Measurements from ENCODE around the gene SCN1B.

The SCN1B gene

GRCh38 chr19:34999498-35000337 lies 30.6 kb upstream of the SCN1B start, which contains the start of gene GRAMD1A:
GRAMD1A (plus strand) TSS chr19:35000323; CDS start chr19:35000479, 156 bp downstream.
- TF ChIP-seq CTCF (IDR thresholded peaks at IDR 0.05; ENCODE audit: unreplicated experiment in 3 of 3) = no peak
- H3K27ac Mint-ChIP-seq = peak within 1 kb of the TSS; percentile 98 to 100 (median 99)
- no peaks in the 10 kb centered on the region for H3K9me3 Mint-ChIP-seq
- peak within 1 kb of the TSS; percentile 97 to 99 (median 98) for H3K4me3 Mint-ChIP-seq
- H3K36me3 Mint-ChIP-seq (ENCODE audit: low read depth) = peaks cover 3% of the 10 kb centered on the region
- no peaks in the 10 kb centered on the region for H3K27me3 Mint-ChIP-seq (ENCODE audit: low read depth)
- H3K4me1 Mint-ChIP-seq = peaks cover 51% of the 10 kb centered on the region

- no peak for TF ChIP-seq CTCF (IDR thresholded peaks at IDR 0.05; ENCODE audit: unreplicated experiment in 3 of 3)
- Mint-ChIP-seq H3K4me1 (peaks cover 51% of the 10 kb centered on the region), H3K9me3 (no peaks in the 10 kb centered on the region), H3K36me3 (ENCODE audit: low read depth) (peaks cover 3% of the 10 kb centered on the region), H3K4me3 (no peak overlapping the region), H3K27me3 (ENCODE audit: low read depth) (no peaks in the 10 kb centered on the region), H3K27ac (peak overlapping the region; percentile 98 to 100 (median 99))
Measured at GRCh38 chr19:35000338-35000646, 30.0 kb upstream of the SCN1B start.

DNA sequence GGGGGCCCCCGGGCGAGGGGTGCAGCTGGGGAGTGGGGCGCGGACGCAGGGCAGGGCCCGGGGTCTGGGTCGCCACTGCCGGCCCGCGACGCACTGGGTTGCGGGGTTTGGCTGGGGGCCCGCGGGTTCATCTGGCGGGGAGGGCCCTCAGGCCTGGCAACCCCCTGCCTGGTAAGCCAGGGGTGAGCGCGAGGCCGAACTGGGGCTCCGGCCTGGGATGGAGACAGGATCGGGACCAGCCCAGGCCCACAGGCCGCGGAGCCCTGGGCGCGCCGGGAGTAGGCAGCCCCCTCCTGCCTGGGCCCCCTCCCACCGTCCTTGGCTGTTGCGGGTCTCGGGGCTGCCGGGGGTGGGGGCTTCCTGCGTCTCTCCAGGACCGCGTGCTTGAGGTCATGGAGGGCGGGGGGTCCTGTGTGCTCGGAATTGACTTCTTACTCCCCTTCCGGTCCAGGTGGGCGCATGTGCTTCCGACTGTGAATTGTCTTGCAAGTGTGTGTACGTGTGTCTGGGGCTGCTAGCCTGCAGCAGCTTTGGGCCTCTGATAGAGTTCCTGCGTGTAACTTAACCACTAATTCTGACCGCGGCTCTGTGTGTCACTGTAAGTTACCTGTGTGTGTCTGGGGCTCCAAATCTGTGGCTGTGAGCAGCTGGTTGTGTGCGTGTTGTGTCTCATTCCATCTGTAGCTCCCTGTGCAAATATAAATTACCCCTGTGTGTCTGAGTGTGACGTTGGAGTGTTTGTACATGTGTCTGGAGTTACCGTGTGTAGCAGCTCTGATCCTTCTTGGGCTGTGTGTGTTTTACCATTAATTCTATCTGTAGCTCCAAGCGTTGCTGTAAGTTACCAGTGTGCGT lies 29.4 kb upstream of the SCN1B start:
- Mint-ChIP-seq H3K9me3 (no peaks in the 10 kb centered on the region), H3K4me3 (peak overlapping the region; percentile 97 to 99 (median 98)), H3K27ac (peak overlapping the region; percentile 95 to 97 (median 97)), H3K27me3 (ENCODE audit: low read depth) (no peaks in the 10 kb centered on the region), H3K4me1 (peaks cover 51% of the 10 kb centered on the region), H3K36me3 (ENCODE audit: low read depth) (peaks cover 6% of the 10 kb centered on the region)
- TF ChIP-seq CTCF (IDR thresholded peaks at IDR 0.05; ENCODE audit: unreplicated experiment in 3 of 3) = no peak

GRCh38 chr19:35002037-35002535 lies 28.2 kb upstream of the SCN1B start:
- Mint-ChIP-seq H3K27ac (peak overlapping the region; percentile 93 to 97 (median 95)), H3K27me3 (ENCODE audit: low read depth) (no peaks in the 10 kb centered on the region), H3K4me3 (peak overlapping the region; percentile 97 to 99 (median 98)), H3K4me1 (peaks cover 49% of the 10 kb centered on the region), H3K9me3 (no peaks in the 10 kb centered on the region), H3K36me3 (ENCODE audit: low read depth) (peaks cover 14% of the 10 kb centered on the region)
- no peak for TF ChIP-seq CTCF (IDR thresholded peaks at IDR 0.05; ENCODE audit: unreplicated experiment in 3 of 3)

DNA sequence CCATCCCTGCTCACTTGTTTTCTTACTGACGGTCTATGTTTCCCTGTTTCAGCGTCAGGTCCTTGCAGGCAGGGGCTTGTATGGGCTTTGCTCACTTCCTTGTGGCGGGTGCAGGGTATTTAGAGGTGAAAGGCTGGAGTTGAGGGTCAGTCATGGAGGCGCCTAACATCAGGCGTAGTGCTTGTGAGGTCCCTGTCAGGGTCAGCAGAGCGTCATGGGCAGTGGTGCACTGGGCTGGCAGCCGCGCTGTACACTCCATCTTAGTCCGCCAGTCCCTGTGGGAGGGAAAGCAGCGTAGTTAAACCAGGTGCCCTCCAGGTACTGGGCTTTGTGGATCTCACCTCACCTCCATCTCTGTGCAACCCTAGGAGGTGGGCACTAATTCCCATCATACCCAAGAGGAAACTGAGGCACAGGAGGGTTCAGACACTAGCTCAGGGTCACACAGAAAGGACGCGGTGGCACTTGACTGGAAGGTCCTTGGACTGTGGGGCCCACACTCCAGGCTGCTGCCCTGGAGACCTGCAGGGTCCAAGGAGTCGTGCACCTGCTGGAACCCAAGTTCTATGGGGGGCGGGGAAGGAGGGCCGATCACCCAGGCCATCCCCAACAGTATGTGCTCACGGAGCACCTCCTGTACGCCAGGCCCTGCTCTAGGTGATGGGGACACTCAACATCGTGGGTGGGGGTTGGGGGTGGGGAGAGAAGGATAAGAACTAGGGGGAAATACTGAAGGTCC lies 25.6 kb upstream of the SCN1B start:
- Mint-ChIP-seq H3K27me3 (ENCODE audit: low read depth) (no peaks in the 10 kb centered on the region), H3K4me3 (peak overlapping the region; percentile 13 to 51 (median 36)), H3K4me1 (peaks cover 33% of the 10 kb centered on the region), H3K9me3 (no peaks in the 10 kb centered on the region), H3K27ac (peak overlapping the region in 2 of 3 experiments; percentile 46 to 48), H3K36me3 (ENCODE audit: low read depth) (peaks cover 18% of the 10 kb centered on the region)
- no peak for TF ChIP-seq CTCF (IDR thresholded peaks at IDR 0.05; ENCODE audit: unreplicated experiment in 3 of 3)

Data from nephron (organoid).